ENCODE results near the gene KCNJ15. TPM values are rescaled to one million over a fixed set of nuclear protein-coding genes. Genes with fewer than 3 reads are reported as not detected.

The KCNJ15 gene
- total and polyA plus RNA-seq, 2 of the 4 experiments (the other 2 are of a cell fraction): under 0.01 to 0.07 TPM

DNA sequence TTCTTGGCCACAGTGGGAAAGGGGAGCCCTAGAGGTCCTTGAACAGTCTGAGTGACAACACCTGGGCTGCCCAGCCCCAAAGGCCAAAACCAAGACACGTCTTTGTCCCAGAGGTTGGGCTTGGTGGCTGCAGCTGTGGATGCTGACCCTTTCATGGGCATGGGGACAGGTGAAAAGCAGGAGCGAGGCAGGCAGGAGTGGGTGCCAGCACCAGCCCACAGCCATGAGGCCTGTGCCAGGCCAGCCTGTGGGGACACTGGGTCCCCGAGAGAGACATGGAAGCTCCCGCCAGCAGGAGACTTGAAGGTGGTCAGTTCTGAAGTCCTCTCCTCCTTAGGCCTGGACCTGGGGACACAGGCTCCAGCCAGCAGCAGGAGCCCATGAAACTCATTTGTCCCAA is 98.6 kb downstream of the KCNJ15 start:
- no peak overlapping the region for H4K8ac ChIP-seq (ENCODE audit: low read depth in 2 of 2, low read length in 2 of 2)
- H3K4me1 ChIP-seq (ENCODE audit: control insufficient read depth, insufficient read depth, low read length): peaks cover 14% of the 10 kb centered on the region
- H2BK20ac ChIP-seq (ENCODE audit: low read depth, low read length): peak overlapping the region; percentile 10; the same call in 1 of the 2 replicates
- ATAC-seq (ENCODE audit: low read depth) (no peak), DNase-seq (no peak)
- H4K5ac ChIP-seq (ENCODE audit: low read depth, low read length): no peak overlapping the region
- H2AK9ac ChIP-seq (replicated peaks; ENCODE audit: low read depth, low read length, poor library complexity): no peak overlapping the region
- H3K36me3 ChIP-seq (ENCODE audit: control insufficient read depth, insufficient read depth, low read length): no peaks in the 10 kb centered on the region
- H3K4me2 ChIP-seq (ENCODE audit: low read depth, low read length): no peak overlapping the region
- 100% methylated on average over 1 of the region's 4 CpGs; no CpG with 5 or more reads in 1 of the 2 experiments for WGBS, 2 experiments (ENCODE audit: extremely low coverage in 2 of 2, insufficient read length in 1 of 2)
- no peak overlapping the region for H3K27ac ChIP-seq (ENCODE audit: insufficient read depth, low read length)
- ChIA-PET CTCF (interaction anchor here (0.5 to 2.5 kb wide), 8 partner anchors 38 to 783 kb away, joined by 3 to 8 read pairs (median 3); no protein-coding TSS in a partner anchor), POLR2A (ENCODE audit: unreplicated experiment) (interaction anchor here (0.6 kb wide), 1 partner anchor 390 kb away, joined by 3 read pairs; no protein-coding TSS in a partner anchor)
- dilution Hi-C loops (cut with HindIII; ENCODE audit: low sequenced_read_pairs, unreplicated experiment) (loop anchor here (25.0 kb wide), 1 partner anchor 143 kb away; no protein-coding TSS in a partner anchor), intact Hi-C loops (cut with micrococcal nuclease) (loop anchor here (5.0 kb wide), 2 partner anchors 773 to 782 kb away; no protein-coding TSS in a partner anchor), in situ Hi-C loops (cut with MboI; ENCODE audit: low sequenced_read_pairs) (loop anchor here (25.0 kb wide), 1 partner anchor 418 kb away; no protein-coding TSS in a partner anchor)
- H3K27me3 ChIP-seq (ENCODE audit: control insufficient read depth, insufficient read depth, low read length): peaks cover 10% of the 10 kb centered on the region; the same call in 1 of the 2 replicates
- H3K9me3 ChIP-seq (ENCODE audit: control insufficient read depth, insufficient read depth, low read length): no peaks in the 10 kb centered on the region
- no peak overlapping the region for H3K14ac ChIP-seq (replicated peaks; ENCODE audit: low read depth, low read length)
- H2BK5ac ChIP-seq (ENCODE audit: low read depth, low read length, poor library complexity, severe bottlenecking): no peak overlapping the region
- no peak overlapping the region for H3K4me3 ChIP-seq (ENCODE audit: insufficient read depth, low read depth, low read length)
- BruUV-seq (replicated peaks): no TSS peak
- peak overlapping the region; percentile 27 for H2AK5ac ChIP-seq (ENCODE audit: low read depth, low read length)
- H2BK15ac ChIP-seq (ENCODE audit: low read depth, low read length): no peak overlapping the region
- no peak overlapping the region for H3K23ac ChIP-seq (ENCODE audit: low read depth, low read length)
- no peak overlapping the region for H2AFZ ChIP-seq (replicated peaks; ENCODE audit: low read length, poor library complexity)
- H4K91ac ChIP-seq (ENCODE audit: insufficient read depth, low read depth, low read length): 0 out of 2 replicates have a peak overlapping the region, but pooled peaks have one; percentile 5
- H3K9me1 ChIP-seq (ENCODE audit: insufficient read depth, low read length): peaks cover 6% of the 10 kb centered on the region; the same call in 1 of the 2 replicates
- H3K4ac ChIP-seq (ENCODE audit: low read depth, low read length): 0 out of 2 replicates have a peak overlapping the region, but pooled peaks have one; percentile 22
- no peak for TF ChIP-seq SMC3 (IDR thresholded peaks at IDR 0.05; ENCODE audit: low read depth, low read length)
- no peak for TF ChIP-seq RCOR1 (IDR thresholded peaks at IDR 0.05; ENCODE audit: insufficient replicate concordance, low read length)
- TF ChIP-seq, protein P1, sequence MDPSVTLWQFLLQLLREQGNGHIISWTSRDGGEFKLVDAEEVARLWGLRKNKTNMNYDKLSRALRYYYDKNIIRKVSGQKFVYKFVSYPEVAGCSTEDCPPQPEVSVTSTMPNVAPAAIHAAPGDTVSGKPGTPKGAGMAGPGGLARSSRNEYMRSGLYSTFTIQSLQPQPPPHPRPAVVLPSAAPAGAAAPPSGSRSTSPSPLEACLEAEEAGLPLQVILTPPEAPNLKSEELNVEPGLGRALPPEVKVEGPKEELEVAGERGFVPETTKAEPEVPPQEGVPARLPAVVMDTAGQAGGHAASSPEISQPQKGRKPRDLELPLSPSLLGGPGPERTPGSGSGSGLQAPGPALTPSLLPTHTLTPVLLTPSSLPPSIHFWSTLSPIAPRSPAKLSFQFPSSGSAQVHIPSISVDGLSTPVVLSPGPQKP (IDR thresholded peaks at IDR 0.05; ENCODE audit: borderline replicate concordance, low read depth, low read length): no peak
- TF ChIP-seq RFX5 (IDR thresholded peaks at IDR 0.05; ENCODE audit: low read depth, low read length): no peak
- TF ChIP-seq, protein P2, sequence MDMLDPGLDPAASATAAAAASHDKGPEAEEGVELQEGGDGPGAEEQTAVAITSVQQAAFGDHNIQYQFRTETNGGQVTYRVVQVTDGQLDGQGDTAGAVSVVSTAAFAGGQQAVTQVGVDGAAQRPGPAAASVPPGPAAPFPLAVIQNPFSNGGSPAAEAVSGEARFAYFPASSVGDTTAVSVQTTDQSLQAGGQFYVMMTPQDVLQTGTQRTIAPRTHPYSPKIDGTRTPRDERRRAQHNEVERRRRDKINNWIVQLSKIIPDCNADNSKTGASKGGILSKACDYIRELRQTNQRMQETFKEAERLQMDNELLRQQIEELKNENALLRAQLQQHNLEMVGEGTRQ (IDR thresholded peaks at IDR 0.05; ENCODE audit: low read depth, low read length): no peak
- no peak for TF ChIP-seq BHLHE40 (IDR thresholded peaks at IDR 0.05; ENCODE audit: low read depth, low read length)
- TF ChIP-seq FOS (IDR thresholded peaks at IDR 0.05; ENCODE audit: low read depth, low read length): no peak
- no peak for TF ChIP-seq NFE2L2 (IDR thresholded peaks at IDR 0.05; ENCODE audit: low read depth, low read length)
- TF ChIP-seq MAFK (IDR thresholded peaks at IDR 0.05; ENCODE audit: low read depth, low read length): no peak
- no peak overlapping the region for H3K18ac ChIP-seq (ENCODE audit: low read depth, low read length)
- H3K79me1 ChIP-seq (ENCODE audit: low read depth in 1 of 2, low read length in 2 of 2): peaks cover 0 to 5% of the 10 kb centered on the region in 2 experiments; a peak in 1 of 4 replicates
- 0 out of 2 replicates have a peak overlapping the region, but pooled peaks have one; percentile 9 for H2BK120ac ChIP-seq (ENCODE audit: low read depth, low read length)
- no peak overlapping the region for H3K9ac ChIP-seq (ENCODE audit: low read depth, low read length)
- H3K56ac ChIP-seq (ENCODE audit: extremely low read depth, insufficient read depth, low read length): no peak overlapping the region
- H4K20me1 ChIP-seq (ENCODE audit: insufficient read depth, low read length): no peaks in the 10 kb centered on the region

Data from IMR-90 (cell line).